BLaER1 treated with 17β-estradiol and CSF1 and Interleukin-3, amounts not matched to agents 10 nM and 100 nM (cell line): ENCODE measurements around the gene PRR20E.

ENCODE experiments used
- H3K27ac ChIP-seq, 11 experiments: shearing (Covaris generic); formaldehyde crosslinking; 2 replicates each; pipeline ENCODE4 v1.8.1; 2022
- H3K27me3 ChIP-seq, 11 experiments: shearing (Covaris generic); formaldehyde crosslinking; 2 replicates each; pipeline ENCODE4 v1.8.1; 2022
- H3K36me3 ChIP-seq, 11 experiments: shearing (Covaris generic); formaldehyde crosslinking; 2 replicates each; pipeline ENCODE4 v1.8.1; 2022
- H3K4me1 ChIP-seq, 10 experiments: shearing (Covaris generic); formaldehyde crosslinking; 2 replicates each; pipeline ENCODE4 v1.8.1; 2022
- H3K4me2 ChIP-seq, 11 experiments: shearing (Covaris generic); formaldehyde crosslinking; 2 replicates each; pipeline ENCODE4 v1.8.1; 2022
- H3K4me3 ChIP-seq, 10 experiments: shearing (Covaris generic); formaldehyde crosslinking; 2 replicates each; pipeline ENCODE4 v1.8.1; 2022
- H3K9ac ChIP-seq, 11 experiments: shearing (Covaris generic); formaldehyde crosslinking; 2 replicates each; pipeline ENCODE4 v1.8.1; 2022
- H3K9me3 ChIP-seq, 11 experiments: shearing (Covaris generic); formaldehyde crosslinking; replicated peaks in 1 of 11; 2 replicates each; pipeline ENCODE4 v1.8.1; 2022
- H4K20me1 ChIP-seq, 11 experiments: shearing (Covaris generic); formaldehyde crosslinking; 2 replicates each; pipeline ENCODE4 v1.8.1; 2022
- Cebpa-rat ChIP-seq, 11 experiments: shearing (Covaris generic); IDR thresholded peaks; 2 replicates each; pipeline ENCODE4 v1.8.1; 2022

The PRR20E gene

GRCh38 chr13:57191667-57192066, 24.7 kb downstream of the PRR20E start:
- H3K4me3 ChIP-seq: no peak overlapping the region
- H3K4me2 ChIP-seq: no peak overlapping the region
- no peak overlapping the region for H3K9ac ChIP-seq
- no peaks in the 10 kb centered on the region for H3K27me3 ChIP-seq
- H3K36me3 ChIP-seq: no peaks in the 10 kb centered on the region
- H4K20me1 ChIP-seq: no peaks in the 10 kb centered on the region
- no peak overlapping the region for H3K27ac ChIP-seq
- no peaks in the 10 kb centered on the region for H3K9me3 ChIP-seq
- no peak for TF ChIP-seq Cebpa-rat (IDR thresholded peaks at IDR 0.05)
- H3K4me1 ChIP-seq: no peaks in the 10 kb centered on the region

- no peak overlapping the region for H3K4me3 ChIP-seq
- H3K27ac ChIP-seq: no peak overlapping the region
- no peak overlapping the region for H3K9ac ChIP-seq
- H3K36me3 ChIP-seq: no peaks in the 10 kb centered on the region
- H3K4me1 ChIP-seq: no peaks in the 10 kb centered on the region
- H3K9me3 ChIP-seq: no peaks in the 10 kb centered on the region
- H3K27me3 ChIP-seq: no peaks in the 10 kb centered on the region
- H4K20me1 ChIP-seq: no peaks in the 10 kb centered on the region
- no peak for TF ChIP-seq Cebpa-rat (IDR thresholded peaks at IDR 0.05)
- H3K4me2 ChIP-seq: no peak overlapping the region
These were observed 46.0 kb downstream of the PRR20E start for GRCh38 chr13:57212989-57213388.
